ENCODE results near the gene C5orf52. TPM values are rescaled to one million over a fixed set of nuclear protein-coding genes. Genes with fewer than 3 reads are reported as not detected.

C5orf52 gene
- total RNA-seq (not detected), polyA plus RNA-seq (not detected)
- long read RNA-seq, donor 1: 0 reads
- long read RNA-seq, donor 2: 0 reads

DNA sequence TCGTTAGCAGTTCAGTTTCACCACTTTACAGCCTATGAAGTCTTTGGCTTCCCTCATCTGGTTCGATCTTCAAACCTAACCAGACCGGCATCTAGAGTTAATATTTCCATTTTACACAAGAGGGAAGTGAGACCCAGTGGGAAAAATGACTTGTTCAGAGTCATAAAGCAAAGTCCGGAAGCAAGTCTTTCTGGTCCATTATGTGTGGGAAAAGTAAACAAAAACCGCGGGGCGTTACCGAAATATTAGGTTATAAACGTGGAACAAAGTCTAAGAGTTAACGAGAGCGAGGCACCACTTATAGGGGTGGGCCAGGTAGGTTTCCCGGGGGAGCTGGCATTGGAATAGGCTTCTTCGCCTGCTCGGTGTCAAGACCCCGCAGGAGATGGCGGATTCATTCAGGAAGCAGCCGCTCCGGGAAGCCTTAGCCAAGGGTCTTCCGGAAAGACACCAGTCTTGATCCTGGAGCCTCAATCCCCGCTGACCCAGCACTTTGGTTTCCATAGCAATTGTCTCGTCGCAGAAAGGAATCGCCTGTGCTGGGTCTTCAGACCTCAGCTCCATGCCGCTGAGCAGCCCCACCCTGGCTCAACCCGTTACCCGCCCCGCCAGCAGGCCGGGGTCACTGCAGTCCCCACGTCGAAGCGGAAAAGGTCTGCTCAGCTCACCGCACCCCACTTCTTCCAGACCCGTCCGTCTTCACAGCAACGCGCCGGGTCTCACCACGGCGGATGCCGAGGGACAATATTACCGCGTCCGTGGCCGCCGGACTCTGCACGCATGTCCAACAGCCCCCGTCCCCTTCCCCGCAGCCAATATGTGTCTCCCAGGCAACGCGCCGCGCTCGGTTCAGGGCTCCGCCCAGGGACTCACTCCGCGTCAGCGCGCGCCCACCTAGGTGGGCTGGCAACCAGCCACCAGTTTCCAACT is at the start of gene C5orf52:
Gene C5orf52, plus strand, starts transcription at position 872 of the 930 bp plus-strand sequence. CDS start 82 bp downstream, outside the sequence.
- Histone ChIP-seq H3K27ac (no peak within 1 kb of the TSS), H3K27me3 (ENCODE audit: insufficient read depth in 3 of 3, low read length in 2 of 3) (peaks cover 0 to 26% (median 10%) of the 10 kb centered on the region in 3 donors), H3K4me3 (peak within 1 kb of the TSS; percentile 69), H3K36me3 (ENCODE audit: insufficient read depth in 1 of 2, low read depth in 1 of 2) (no peaks in the 10 kb centered on the region), H3K9me3 (no peaks in the 10 kb centered on the region), H3K4me1 (peaks cover 6% of the 10 kb centered on the region)
- intact Hi-C loops (cut with DNase I): no loop called here
- ATAC-seq (peak; percentile 15 to 70 (median 44)), DNase-seq (peak in 1 of 2 donors; percentile 39)
- TF ChIP-seq, protein P1, sequence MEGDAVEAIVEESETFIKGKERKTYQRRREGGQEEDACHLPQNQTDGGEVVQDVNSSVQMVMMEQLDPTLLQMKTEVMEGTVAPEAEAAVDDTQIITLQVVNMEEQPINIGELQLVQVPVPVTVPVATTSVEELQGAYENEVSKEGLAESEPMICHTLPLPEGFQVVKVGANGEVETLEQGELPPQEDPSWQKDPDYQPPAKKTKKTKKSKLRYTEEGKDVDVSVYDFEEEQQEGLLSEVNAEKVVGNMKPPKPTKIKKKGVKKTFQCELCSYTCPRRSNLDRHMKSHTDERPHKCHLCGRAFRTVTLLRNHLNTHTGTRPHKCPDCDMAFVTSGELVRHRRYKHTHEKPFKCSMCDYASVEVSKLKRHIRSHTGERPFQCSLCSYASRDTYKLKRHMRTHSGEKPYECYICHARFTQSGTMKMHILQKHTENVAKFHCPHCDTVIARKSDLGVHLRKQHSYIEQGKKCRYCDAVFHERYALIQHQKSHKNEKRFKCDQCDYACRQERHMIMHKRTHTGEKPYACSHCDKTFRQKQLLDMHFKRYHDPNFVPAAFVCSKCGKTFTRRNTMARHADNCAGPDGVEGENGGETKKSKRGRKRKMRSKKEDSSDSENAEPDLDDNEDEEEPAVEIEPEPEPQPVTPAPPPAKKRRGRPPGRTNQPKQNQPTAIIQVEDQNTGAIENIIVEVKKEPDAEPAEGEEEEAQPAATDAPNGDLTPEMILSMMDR (IDR thresholded peaks at IDR 0.05): no peak
- WGBS, 3 donors: 1 to 2% (median 2%) methylated on average over 58 to 59 of the region's 59 CpGs

DNA sequence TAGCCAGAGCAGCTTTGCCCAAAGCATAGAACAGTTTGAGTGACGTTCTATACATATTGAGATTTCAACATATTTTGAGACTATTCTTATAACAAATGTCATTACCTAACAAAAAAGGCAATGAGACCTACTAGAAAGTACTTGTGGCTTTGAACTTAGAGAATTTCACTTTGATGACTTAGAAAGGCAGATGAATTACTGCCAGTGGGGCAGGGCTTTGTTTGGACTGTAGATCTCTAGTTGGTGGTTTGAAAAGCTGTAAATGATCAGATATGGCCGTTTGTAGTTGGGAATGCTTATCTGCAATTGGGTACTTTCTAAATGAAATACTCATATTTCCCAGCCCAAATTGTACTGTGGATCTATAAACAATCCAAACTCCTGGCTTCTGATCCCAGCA is 47.2 kb upstream of the C5orf52 start:
- no peaks in the 10 kb centered on the region for H3K4me1 ChIP-seq
- H3K27me3 ChIP-seq (ENCODE audit: insufficient read depth in 3 of 3, low read length in 2 of 3): no peaks in the 10 kb centered on the region
- H3K27ac ChIP-seq: no peak overlapping the region
- DNase-seq: no peak
- WGBS, 3 donors: 54 to 60% (median 58%) methylated on average over 2 of the region's 2 CpGs
- no peaks in the 10 kb centered on the region for H3K36me3 ChIP-seq (ENCODE audit: insufficient read depth in 1 of 2, low read depth in 1 of 2)
- no peaks in the 10 kb centered on the region for H3K9me3 ChIP-seq
- no peak overlapping the region for H3K4me3 ChIP-seq
- intact Hi-C loops (cut with DNase I): no loop called here
- no peak for ATAC-seq
- TF ChIP-seq, protein P1 (IDR thresholded peaks at IDR 0.05): no peak

DNA sequence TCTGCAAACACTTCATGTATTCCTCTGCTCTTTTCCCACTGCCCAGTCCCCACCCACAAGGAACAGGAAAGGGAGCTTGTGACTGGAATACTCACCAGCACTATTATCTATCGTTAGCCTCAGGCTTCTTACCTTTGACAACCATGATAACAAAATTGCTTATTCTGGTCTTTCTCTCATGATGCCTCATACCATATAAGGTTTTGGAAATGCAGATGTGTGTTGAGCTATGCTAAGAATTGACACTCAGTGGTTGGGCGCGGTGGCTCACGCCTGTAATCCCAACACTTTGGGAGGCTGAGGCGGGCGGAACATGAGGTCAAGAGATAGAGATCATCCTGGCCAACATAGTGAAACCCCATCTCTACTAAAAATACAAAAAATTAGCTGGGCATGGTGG is 44.5 kb upstream of the C5orf52 start:
- TF ChIP-seq, protein P1 (IDR thresholded peaks at IDR 0.05): no peak
- no peak overlapping the region for H3K4me3 ChIP-seq
- no peak for ATAC-seq
- H3K36me3 ChIP-seq (ENCODE audit: insufficient read depth in 1 of 2, low read depth in 1 of 2): no peaks in the 10 kb centered on the region
- H3K27me3 ChIP-seq (ENCODE audit: insufficient read depth in 3 of 3, low read length in 2 of 3): no peaks in the 10 kb centered on the region
- H3K27ac ChIP-seq: no peak overlapping the region
- WGBS, 3 donors: 91 to 98% (median 97%) methylated on average over 6 of the region's 6 CpGs
- no peaks in the 10 kb centered on the region for H3K4me1 ChIP-seq
- peaks cover 6% of the 10 kb centered on the region for H3K9me3 ChIP-seq
- DNase-seq: no peak
- intact Hi-C loops (cut with DNase I): no loop called here

DNA sequence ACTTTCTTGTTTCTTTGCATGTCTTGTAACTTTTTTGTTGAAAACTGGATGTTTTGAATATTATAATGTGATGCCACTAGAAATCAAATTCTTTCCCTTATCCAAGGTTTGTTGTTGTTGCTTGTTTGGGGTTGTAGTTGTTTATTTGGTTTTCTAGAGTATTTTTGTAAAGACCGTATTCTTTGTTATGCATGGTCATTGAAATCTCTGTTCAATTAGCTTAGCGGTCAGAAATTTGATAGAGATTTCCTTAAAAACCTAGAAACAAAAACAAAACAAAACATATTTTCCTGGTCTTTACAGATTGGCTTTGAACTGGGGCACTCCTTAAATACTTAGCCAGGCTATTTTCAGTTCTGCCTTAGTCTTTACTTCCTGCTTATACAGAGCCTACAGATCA is 41.0 kb upstream of the C5orf52 start:
- H3K4me1 ChIP-seq: no peaks in the 10 kb centered on the region
- no peaks in the 10 kb centered on the region for H3K36me3 ChIP-seq (ENCODE audit: insufficient read depth in 1 of 2, low read depth in 1 of 2)
- no peak for ATAC-seq
- 84 to 92% (median 92%) methylated on average over 2 of the region's 2 CpGs for WGBS, 3 donors
- no peak for DNase-seq
- intact Hi-C loops (cut with DNase I): loop anchor here in 1 of 2 donors (10.0 kb wide), 1 partner anchor 1656 kb away; no protein-coding TSS in a partner anchor
- peaks cover 6% of the 10 kb centered on the region for H3K9me3 ChIP-seq
- H3K27me3 ChIP-seq (ENCODE audit: insufficient read depth in 3 of 3, low read length in 2 of 3): no peaks in the 10 kb centered on the region
- no peak overlapping the region for H3K27ac ChIP-seq
- TF ChIP-seq, protein P1 (IDR thresholded peaks at IDR 0.05): no peak
- H3K4me3 ChIP-seq: no peak overlapping the region

Data from psoas muscle (tissue), 8 donors.